ENCODE measurements around the gene GAK.

Gene GAK

DNA sequence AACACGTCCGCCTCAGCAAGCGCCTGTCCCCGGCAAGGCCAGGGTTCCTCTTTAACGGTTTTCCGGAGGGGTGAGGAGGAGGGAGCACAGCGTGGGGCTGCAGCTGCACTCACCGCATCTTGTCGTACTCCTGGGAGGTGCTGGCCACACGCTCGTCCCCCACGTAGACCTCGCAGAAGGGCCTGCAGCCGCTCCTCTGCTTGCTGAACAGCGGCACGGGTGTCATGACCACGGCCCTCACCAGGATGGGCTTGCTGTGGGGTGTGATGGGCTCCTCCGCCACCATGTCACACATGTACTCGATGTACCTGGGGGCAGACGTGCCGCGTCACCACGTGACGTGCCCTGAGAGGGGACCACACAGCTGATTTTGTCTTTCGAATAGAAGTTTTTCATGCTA is 54.6 kb downstream of the GAK start:
- no peak for DNase-seq (ENCODE audit: low read depth)
- H3K4me3 ChIP-seq (ENCODE audit: control insufficient read depth, low read depth, low read length) = no peak overlapping the region
- TF ChIP-seq, protein P1, sequence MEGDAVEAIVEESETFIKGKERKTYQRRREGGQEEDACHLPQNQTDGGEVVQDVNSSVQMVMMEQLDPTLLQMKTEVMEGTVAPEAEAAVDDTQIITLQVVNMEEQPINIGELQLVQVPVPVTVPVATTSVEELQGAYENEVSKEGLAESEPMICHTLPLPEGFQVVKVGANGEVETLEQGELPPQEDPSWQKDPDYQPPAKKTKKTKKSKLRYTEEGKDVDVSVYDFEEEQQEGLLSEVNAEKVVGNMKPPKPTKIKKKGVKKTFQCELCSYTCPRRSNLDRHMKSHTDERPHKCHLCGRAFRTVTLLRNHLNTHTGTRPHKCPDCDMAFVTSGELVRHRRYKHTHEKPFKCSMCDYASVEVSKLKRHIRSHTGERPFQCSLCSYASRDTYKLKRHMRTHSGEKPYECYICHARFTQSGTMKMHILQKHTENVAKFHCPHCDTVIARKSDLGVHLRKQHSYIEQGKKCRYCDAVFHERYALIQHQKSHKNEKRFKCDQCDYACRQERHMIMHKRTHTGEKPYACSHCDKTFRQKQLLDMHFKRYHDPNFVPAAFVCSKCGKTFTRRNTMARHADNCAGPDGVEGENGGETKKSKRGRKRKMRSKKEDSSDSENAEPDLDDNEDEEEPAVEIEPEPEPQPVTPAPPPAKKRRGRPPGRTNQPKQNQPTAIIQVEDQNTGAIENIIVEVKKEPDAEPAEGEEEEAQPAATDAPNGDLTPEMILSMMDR (conservative IDR thresholded peaks at IDR 0.05; ENCODE audit: control insufficient read depth, insufficient read depth, low read depth, low read length) = no peak

DNA sequence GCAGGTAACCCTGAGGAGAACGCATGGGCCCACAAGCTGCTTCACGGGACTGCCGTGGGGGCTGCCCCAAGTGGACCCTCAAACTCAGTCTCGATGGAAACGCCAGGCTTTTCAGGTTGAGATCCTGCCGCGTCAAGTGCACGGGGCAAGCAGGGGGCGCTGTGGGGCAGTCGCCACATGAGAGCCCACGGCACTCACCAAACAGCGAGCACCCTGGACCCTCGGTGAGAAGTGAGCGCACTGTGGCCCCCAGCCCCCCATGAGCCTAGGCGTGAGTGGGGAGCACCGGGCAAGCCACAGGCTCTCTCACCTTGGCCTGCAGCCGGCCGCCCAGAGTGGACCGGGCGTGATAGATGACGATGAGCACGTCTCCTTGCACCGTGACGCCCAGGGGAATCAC is 55.3 kb downstream of the GAK start:
- DNase-seq (ENCODE audit: low read depth) = no peak
- H3K4me3 ChIP-seq (ENCODE audit: control insufficient read depth, low read depth, low read length) = no peak overlapping the region
- TF ChIP-seq, protein P1 (conservative IDR thresholded peaks at IDR 0.05; ENCODE audit: control insufficient read depth, insufficient read depth, low read depth, low read length) = peak; percentile 7

DNA sequence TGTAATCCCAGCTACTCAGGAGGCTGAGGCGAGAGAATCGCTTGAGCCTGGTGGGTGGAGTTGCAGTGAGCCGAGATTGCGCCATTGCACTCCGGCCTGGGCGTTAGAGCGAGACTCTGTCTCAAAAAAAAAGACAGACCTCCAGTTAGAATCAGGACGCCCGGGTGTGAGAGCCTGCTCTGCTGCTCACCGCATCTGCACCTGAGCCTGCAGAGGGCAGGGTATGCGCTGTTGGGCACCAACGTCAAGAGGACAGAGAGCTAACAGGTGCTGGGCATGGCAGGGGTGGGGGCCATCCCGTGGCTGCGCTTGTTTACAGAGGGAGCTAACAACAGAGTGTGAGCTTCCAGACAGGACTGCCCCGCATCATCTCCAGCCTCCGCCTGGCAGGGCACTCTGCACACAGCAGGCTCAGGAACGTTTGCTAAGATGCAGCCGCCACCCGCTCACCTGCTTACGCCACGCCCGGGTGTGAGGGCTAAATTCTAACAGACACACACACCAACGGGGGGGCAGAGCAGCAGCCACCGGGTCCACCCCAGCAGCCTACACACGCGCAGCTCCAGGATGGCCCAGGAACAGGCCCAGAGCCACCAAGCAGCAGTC is 56.2 kb downstream of the GAK start:
- no peak overlapping the region for H3K4me3 ChIP-seq (ENCODE audit: control insufficient read depth, low read depth, low read length)
- TF ChIP-seq, protein P1 (conservative IDR thresholded peaks at IDR 0.05; ENCODE audit: control insufficient read depth, insufficient read depth, low read depth, low read length) = no peak
- DNase-seq (ENCODE audit: low read depth) = no peak

DNA sequence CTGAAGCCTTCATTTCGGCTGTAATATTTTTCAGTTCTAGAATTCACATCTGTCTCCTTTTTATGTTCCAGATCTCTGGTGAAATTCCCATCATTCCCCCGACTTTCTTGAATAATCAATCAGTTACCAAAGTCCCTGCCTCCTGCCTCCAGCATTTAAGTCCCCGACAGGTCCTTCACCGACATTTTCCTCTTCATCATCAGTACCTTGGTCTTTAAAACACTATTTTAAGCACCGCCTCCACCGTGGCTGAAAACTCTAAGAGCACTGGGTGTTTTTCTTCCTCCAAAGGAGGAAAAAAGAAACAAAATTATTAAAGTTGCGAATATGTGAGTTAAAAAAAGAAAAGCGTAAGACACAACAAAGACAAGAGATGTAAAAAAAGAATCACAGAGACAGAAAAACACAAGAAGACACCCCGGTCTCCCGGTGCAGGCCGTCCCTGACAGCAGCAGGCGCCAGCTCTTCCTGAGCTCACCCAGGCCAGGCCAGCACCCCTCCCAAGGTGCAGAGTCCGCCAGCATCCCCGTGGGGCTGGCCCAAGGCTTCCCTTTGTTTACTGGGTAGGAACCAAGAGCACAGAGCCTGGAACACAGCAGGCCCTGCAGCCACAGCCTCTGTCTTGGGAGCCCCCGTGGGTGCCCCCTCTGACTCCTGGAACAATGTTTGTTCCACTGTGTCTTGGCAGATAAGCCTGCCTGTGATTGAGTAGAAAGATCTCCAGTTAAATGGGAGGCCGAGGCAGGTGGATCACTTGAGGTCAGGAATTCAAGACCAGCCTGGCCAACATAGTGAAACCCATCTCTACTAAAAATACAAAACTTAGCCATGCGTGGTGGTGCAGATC is 56.9 kb downstream of the GAK start:
- H3K4me3 ChIP-seq (ENCODE audit: control insufficient read depth, low read depth, low read length) = no peak overlapping the region
- DNase-seq (ENCODE audit: low read depth) = no peak
- TF ChIP-seq, protein P1 (conservative IDR thresholded peaks at IDR 0.05; ENCODE audit: control insufficient read depth, insufficient read depth, low read depth, low read length) = no peak

DNA sequence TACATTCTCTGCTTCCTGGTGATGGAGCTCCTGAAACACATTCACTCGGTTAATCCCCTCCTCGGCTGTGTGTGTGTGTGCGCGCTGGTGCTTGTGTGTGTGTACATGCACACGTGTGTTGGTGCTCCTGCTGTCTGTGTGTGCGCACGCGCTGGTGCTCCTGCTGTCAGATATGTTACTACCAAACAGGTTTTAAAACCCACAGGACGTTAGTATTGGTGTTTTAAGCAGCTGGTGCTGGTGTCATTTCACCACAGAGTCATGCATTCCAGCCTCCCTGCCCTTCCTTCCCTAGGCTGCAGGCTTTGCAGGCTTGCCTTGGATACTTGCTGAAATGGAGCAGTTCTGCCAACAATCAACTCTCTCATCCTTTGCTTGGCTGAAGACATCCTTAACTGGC is 58.1 kb downstream of the GAK start:
- TF ChIP-seq, protein P1 (conservative IDR thresholded peaks at IDR 0.05; ENCODE audit: control insufficient read depth, insufficient read depth, low read depth, low read length) = no peak
- DNase-seq (ENCODE audit: low read depth) = no peak
- no peak overlapping the region for H3K4me3 ChIP-seq (ENCODE audit: control insufficient read depth, low read depth, low read length)

DNA sequence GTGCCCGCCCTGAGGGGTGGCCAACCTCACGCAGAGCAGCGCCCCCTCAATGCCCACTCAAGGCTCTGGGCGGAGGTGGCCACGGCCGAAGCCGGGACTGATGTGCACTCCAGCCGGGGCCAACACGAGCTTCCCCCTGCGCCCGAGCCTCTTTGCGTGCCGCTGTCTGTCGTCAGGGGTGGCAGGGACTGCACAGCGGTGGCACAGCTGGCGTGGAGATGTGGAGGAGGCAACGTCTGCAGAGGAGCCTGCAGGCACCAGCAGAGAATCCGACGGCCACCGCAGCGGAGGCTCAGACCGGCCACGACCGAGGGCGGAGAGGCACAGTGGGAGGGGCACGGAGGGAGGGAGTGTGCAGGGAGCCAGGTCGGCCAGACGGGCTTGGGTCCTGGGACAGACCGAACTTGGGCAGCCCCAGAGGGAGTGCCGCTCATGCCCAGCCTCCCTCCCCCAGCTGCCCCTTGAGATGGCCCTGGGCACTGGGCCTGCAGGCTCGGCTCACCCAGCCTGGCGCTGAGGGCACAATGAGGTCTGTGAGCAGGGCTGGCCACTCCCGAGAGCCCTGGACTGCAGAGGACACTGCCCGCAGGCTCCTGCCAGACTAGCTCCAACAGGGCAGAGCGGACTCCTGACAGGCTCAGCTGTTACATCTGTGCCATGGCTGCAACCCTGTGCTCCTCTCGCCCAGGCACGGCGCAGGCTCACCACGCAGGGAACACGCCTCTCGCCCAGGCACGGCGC is 59.7 kb downstream of the GAK start:
- DNase-seq (ENCODE audit: low read depth) = no peak
- H3K4me3 ChIP-seq (ENCODE audit: control insufficient read depth, low read depth, low read length) = no peak overlapping the region
- TF ChIP-seq, protein P1 (conservative IDR thresholded peaks at IDR 0.05; ENCODE audit: control insufficient read depth, insufficient read depth, low read depth, low read length) = no peak
